T-helper 1 cell treated with Interleukin-12 subunit alpha and Interleukin-12 subunit beta and Interleukin-4 antibody, amounts not matched to agents 30 μg/mL and 1 μg/mL, for 36 hours (primary cell): Measurements from ENCODE around the gene CDK10.
A peak's percentile ranks its signal among the peaks of the same experiment; 100 is the strongest.
"Not testable (repeated sequence)": the region's sequence is repeated elsewhere in the genome, so short reads cannot be mapped to it uniquely, and the experiment has no call there.

Experiments used
- H3K27ac Mint-ChIP-seq: one replicate; pipeline ENCODE4 v1.8.0; 2021; ENCODE audit warnings: mild to moderate bottlenecking, mixed read lengths
- H3K27me3 Mint-ChIP-seq: one replicate; pipeline ENCODE4 v1.8.0; 2021; ENCODE audit warnings: low read depth, mixed read lengths
- H3K36me3 Mint-ChIP-seq: one replicate; pipeline ENCODE4 v1.8.0; 2021; ENCODE audit warnings: low read depth, mixed read lengths
- H3K4me1 Mint-ChIP-seq: one replicate; pipeline ENCODE4 v1.8.0; 2021; ENCODE audit warnings: low read depth, mixed read lengths
- H3K4me3 Mint-ChIP-seq: one replicate; pipeline ENCODE4 v1.8.0; 2021; ENCODE audit warnings: mild to moderate bottlenecking, moderate library complexity, mixed read lengths
- H3K9me3 Mint-ChIP-seq: one replicate; pipeline ENCODE4 v1.8.0; 2021; ENCODE audit warnings: mixed read lengths

CDK10 gene

DNA sequence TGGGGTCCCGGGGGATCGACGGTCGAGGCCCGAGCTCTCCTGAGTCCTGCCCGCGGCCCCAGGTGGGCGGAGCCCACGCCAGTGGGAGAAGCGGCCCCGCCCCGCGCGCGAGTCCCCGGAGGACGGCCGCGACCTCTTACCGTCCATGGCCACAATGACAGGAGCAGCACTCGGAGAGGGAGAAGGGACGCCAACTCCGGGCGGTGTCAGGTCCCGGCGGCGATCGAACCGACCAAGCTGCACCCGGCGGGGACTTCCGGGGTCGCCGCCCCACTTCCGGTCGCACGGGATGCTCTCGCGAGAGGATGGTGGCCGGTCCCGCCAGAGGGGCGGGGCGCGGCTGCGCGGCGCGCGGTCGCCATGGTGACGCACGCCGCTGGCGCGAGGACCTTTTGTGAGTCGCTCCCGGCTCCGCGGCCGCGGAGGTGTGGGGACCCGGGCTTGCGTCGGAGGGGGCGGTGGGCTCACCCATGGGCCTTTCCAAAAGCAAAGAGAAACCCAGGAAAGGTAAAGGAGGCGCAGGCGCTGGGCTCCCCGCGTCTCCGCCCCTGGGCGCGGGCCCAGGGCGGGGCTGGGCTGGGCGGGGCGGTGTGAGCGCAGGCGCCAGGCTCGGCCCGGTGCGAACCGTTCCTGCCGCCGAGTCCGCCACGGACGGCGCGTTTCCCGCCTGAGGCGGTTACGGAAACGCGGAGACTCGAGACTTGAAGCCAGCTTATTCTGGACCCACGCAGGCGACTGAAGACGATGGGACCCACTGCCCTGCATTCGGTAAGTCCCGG is 28.9 kb upstream of the CDK10 start, which contains the start of the genes CHMP1A and SPATA33:
CHMP1A (minus strand) TSS at position 267 of the 779 bp plus-strand sequence; CDS start at position 147, 120 bp downstream.
SPATA33 (plus strand) TSS at position 395 of the 779 bp plus-strand sequence; CDS start at position 471, 76 bp downstream.
- no peaks in the 10 kb centered on the region for H3K27me3 Mint-ChIP-seq
- H3K9me3 Mint-ChIP-seq = no peaks in the 10 kb centered on the region
- peaks cover 34% of the 10 kb centered on the region for H3K4me1 Mint-ChIP-seq
- peak within 1 kb of the TSS; percentile 90 for H3K4me3 Mint-ChIP-seq
- H3K36me3 Mint-ChIP-seq = peaks cover 27% of the 10 kb centered on the region
- H3K27ac Mint-ChIP-seq = peak within 1 kb of the TSS; percentile 85

DNA sequence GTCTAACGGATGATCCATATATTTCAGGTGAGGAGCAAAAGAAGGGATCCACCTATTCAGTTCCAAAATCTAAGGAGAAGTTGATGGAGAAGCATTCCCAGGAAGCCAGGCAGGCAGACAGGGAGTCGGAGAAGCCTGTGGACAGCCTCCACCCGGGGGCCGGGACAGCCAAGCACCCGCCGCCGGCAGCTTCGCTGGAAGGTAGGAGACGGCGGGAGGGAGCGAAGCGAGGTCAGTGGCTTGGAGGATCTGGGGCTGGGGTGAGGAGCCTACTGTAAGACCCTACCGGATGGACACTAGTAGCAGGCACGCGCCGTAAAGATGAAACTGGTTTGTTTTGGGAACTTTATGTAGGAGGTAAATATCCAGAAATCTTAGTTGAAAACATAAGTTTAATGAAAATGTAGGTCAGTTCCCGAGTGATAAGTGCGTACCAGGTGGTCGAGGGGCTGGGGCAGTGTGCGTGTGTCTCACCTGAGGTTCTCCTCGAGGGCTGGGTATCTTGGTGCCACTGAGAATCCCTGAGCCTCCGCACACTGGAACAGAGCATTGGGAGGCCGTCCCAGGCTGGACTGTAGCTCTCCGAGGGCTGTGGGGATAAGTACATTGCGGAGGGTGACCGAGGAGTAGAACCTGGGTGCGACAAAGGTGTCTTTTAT is 28.1 kb upstream of the CDK10 start:
- Mint-ChIP-seq H3K9me3 (no peaks in the 10 kb centered on the region), H3K27ac (peak overlapping the region; percentile 85), H3K4me1 (peaks cover 34% of the 10 kb centered on the region), H3K4me3 (peak overlapping the region; percentile 90), H3K27me3 (no peaks in the 10 kb centered on the region), H3K36me3 (peaks cover 29% of the 10 kb centered on the region)

DNA sequence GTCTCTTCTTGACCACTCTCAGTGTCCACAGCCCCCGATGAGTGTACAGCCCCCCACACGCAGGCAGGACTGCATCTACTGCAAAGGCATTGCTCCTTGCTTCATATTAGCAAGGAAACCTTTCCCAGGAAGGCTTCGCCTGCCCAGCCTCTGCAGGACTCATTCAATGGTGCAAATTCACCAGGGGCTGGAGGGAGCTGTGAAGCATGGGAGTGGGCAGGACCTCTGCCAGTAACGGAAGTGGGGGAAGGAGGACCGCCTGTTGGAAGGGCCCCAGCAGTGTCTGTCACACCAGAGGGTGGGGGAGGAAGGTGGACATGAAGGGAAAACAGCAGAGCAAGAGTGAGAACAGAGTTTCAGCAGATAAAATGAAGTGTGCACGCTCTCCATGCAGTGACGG is 26.3 kb upstream of the CDK10 start:
- Mint-ChIP-seq H3K27me3 (no peaks in the 10 kb centered on the region), H3K4me1 (peaks cover 28% of the 10 kb centered on the region), H3K36me3 (peaks cover 34% of the 10 kb centered on the region), H3K27ac (no peak overlapping the region), H3K9me3 (no peaks in the 10 kb centered on the region), H3K4me3 (no peak overlapping the region)

DNA sequence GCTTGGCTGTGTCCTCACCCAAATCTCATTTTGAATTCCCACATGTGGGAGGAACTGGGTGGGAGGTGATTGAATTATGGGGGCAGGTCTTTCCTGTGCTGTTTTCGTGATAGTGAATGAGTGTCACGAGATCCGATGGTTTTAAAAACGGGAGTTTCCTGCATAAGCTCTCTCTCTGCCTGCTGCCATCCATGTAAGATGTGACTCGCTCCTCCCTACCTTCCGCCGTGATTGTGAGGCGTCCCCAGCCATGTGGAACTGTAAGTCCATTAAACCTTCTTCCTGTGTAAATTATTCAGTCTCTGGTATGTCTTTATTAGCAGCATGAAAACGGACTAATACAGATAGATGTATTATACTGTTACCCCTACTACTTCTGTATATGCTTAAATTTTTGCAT is 25.3 kb upstream of the CDK10 start:
- H3K4me1 Mint-ChIP-seq = peaks cover 20% of the 10 kb centered on the region
- H3K27me3 Mint-ChIP-seq = no peaks in the 10 kb centered on the region
- no peaks in the 10 kb centered on the region for H3K9me3 Mint-ChIP-seq
- H3K27ac Mint-ChIP-seq = no peak overlapping the region
- peaks cover 34% of the 10 kb centered on the region for H3K36me3 Mint-ChIP-seq
- H3K4me3 Mint-ChIP-seq = peak overlapping the region; percentile 33

DNA sequence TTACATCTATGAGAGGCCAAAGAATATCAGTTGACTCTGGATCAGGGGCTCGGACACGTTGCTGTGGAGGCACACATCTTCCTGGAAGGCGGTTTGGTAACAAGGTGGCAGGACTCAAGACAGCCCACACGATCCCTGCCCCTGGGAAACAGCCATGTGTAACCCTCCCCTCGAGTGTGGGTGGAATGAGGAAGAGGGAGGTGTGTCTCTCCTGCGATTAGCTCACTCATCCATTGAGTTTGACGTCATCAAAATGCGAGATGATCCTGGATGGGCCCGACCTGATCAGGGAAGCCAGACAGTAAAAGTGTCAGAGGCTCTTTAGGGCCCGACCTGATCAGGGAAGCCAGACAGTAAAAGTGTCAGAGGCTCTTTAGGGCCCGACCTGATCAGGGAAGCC is 22.3 kb upstream of the CDK10 start:
- not testable (repeated sequence) for H3K27me3 Mint-ChIP-seq, H3K9me3 Mint-ChIP-seq, H3K27ac Mint-ChIP-seq, H3K4me3 Mint-ChIP-seq
- H3K36me3 Mint-ChIP-seq = peaks cover 31% of the 10 kb centered on the region
- H3K4me1 Mint-ChIP-seq = peaks cover 10% of the 10 kb centered on the region

DNA sequence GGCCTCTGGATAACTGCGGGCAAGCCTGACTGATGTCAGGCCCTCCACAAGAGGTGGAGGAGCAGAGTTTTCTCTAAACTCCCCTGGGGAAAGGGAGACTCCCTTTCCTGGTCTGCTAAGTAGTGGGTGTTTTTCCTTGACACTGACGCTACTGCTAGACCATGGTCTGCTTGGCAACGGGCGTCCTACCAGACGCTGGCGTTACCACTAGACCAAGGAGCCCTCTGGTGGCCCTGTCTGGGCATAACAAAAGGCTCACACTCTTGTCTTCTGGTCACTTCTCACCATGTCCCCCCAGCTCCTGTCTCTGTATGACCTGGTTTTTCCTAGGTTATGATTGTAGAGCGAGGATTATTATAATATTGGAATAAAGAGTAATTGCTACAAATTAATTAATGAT is 19.5 kb upstream of the CDK10 start:
- H3K4me3 Mint-ChIP-seq, H3K27ac Mint-ChIP-seq, H3K4me1 Mint-ChIP-seq, H3K27me3 Mint-ChIP-seq, H3K9me3 Mint-ChIP-seq: not testable (repeated sequence)
- H3K36me3 Mint-ChIP-seq = peaks cover 13% of the 10 kb centered on the region

DNA sequence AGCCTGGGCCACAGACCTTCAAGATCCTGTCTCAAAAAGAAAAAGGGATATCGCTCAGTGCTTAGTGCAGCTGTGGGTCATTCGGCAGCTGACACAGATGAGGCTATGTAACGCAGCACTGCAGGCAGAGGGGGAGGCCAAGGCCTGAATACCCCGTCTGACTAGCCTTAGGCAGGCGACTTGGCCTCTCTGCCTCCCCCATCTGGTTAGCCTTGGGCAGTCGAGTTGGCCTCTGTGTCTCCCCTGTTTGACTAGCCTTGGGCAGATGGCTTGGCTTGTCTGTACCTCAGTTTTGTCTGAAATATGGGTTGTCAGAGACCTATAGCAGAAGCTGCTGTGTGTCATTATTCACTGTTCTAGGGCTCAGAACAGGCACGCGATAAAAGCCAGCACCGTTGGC is 18.9 kb upstream of the CDK10 start:
- Mint-ChIP-seq H3K36me3 (peaks cover 13% of the 10 kb centered on the region), H3K4me1 (peaks cover 4% of the 10 kb centered on the region), H3K9me3 (no peaks in the 10 kb centered on the region), H3K27me3 (no peaks in the 10 kb centered on the region), H3K27ac (no peak overlapping the region), H3K4me3 (no peak overlapping the region)

DNA sequence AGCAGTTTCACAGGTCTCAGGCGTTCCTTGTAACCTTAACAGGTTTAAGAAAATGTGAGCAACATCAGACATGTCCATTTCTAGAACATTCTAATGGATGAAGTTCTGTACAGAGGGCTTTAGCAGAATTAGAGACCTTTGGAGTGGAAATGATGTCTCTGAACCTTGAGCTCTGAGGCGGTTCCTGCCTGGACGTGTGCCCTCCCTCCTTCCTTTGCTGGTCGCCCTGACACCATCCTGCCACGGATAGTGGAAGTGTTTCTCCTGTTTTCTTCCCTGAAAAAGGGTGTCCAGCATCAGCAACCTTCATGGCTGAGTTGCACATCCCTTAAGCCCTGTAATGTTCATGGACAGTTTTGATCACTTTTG is 17.7 kb upstream of the CDK10 start:
- H3K4me1 Mint-ChIP-seq = peaks cover 4% of the 10 kb centered on the region
- peaks cover 6% of the 10 kb centered on the region for H3K36me3 Mint-ChIP-seq
- H3K27ac Mint-ChIP-seq = no peak overlapping the region
- H3K4me3 Mint-ChIP-seq = no peak overlapping the region
- no peaks in the 10 kb centered on the region for H3K27me3 Mint-ChIP-seq
- no peaks in the 10 kb centered on the region for H3K9me3 Mint-ChIP-seq

DNA sequence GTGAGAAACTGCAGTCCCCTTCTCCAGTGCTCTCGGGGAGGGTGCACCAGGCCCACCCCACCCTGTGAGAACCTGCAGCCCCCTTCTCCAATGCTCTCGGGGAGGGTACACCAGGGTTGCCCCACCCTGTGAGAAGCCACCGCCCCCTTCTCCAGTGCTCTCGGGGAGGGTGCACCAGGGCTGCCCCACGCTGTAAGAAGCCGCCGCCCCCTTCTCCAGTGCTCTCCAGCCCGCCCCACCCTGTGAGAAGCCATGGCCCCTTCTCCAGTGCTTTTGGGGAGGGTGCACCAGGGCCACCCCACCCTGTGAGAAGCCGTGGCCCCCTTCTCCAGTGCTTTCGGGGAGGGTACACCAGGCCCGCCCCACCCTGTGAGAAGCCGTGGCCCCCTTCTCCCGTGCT is 16.7 kb upstream of the CDK10 start:
- Mint-ChIP-seq H3K27ac (no peak overlapping the region), H3K36me3 (peaks cover 2% of the 10 kb centered on the region), H3K4me3 (no peak overlapping the region), H3K9me3 (no peaks in the 10 kb centered on the region), H3K27me3 (no peaks in the 10 kb centered on the region), H3K4me1 (peaks cover 4% of the 10 kb centered on the region)

DNA sequence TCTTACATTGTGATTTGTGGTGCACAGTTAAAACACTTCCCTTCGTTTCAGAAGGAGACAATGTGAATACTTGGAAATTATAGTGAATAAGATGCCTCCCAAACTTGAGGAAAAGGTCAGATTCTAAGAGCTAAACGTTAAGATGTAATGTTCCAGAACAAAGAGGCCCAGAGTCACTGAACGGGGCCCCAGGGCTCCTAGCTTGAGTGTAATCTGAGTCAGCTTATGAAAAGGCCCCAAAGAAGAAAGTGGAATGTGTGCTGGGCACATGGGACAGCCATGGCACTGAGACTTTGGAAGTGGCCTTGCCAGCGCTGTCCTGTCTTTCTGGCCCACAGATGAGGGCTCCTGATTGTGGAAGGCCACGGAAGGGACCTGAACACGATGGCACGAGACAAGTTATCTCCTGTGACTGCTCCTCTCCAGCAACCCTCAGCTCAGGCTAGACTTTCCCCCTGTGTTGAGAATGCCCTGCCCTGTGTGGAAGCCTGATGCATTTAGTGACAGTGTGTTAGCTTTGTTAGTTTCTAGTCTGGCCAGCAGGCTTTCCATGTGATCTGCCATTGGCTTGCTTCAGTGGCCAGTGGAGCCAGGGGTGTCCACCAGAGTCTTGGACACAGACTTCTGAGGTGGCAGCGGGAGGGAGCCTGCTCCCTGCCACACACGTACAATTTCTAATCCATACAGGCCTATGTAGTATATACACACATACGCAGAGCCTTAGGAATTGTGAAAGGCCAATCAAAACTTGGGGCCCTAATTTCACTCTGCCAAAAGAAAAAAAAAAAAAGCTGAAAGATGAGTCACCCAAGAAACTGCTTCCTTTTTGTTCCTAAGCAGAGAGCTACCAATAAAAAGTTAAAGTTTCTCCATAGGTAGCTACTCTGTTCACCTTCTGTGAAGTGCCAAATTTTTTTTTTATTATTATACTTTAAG is 15.7 kb upstream of the CDK10 start:
- H3K36me3 Mint-ChIP-seq = peaks cover 4% of the 10 kb centered on the region
- H3K4me1 Mint-ChIP-seq = peaks cover 4% of the 10 kb centered on the region
- H3K9me3 Mint-ChIP-seq = no peaks in the 10 kb centered on the region
- H3K27me3 Mint-ChIP-seq = no peaks in the 10 kb centered on the region
- H3K4me3 Mint-ChIP-seq = no peak overlapping the region
- no peak overlapping the region for H3K27ac Mint-ChIP-seq

DNA sequence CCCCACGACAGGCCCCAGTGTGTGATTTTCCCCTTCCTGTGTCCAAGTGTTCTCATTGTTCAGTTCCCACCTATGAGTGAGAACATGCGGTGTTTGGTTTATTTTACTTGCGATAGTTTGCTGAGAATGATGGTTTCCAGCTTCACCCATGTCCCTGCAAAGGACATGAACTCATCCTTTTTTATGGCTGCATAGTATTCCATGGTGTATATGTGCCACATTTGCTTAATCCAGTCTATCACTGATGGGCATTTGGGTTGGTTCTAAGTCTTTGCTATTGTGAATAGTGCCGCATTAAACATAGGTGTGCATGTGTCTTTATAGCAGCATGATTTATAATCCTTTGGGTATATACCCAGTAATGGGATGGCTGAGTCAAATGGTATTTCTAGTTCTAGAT is 14.9 kb upstream of the CDK10 start:
- H3K27ac Mint-ChIP-seq, H3K4me3 Mint-ChIP-seq, H3K36me3 Mint-ChIP-seq, H3K27me3 Mint-ChIP-seq, H3K4me1 Mint-ChIP-seq, H3K9me3 Mint-ChIP-seq: not testable (repeated sequence)

DNA sequence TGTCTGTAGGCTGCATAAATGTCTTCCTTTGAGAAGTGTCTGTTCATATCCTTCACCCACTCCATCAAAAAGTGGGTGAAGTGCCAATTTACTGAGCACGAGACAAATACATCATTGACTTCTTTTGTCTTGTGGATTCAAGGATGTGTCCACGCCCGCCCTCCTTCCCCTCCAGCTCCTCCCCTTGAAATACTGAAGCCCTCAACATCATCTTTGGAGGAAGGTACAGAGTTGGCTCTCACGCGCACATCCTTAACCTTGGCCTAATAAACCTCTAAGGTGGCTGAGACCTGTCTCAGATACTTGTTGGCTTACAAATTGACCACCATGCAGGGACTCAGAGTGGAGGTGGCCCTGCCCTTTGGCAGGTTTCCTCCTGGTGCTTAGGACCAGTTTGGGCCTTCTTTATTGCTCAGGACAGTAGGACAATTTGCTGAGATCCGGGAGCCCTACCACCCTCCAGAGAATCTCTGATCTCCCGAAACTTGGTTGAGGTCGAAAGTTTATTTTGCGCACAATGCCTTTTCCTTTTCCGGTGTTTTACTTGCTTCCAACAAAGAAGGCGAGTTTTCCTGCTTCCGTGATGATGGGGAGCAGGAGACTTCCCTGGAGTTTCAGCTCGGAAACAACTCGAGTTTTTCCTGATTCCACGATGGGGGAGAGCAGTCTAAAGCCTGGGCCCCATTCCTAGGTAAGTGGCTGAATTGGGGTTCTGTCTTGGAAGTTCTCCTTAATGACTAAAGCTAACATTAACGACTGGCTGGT is 14.1 kb upstream of the CDK10 start:
- Mint-ChIP-seq H3K36me3 (peaks cover 4% of the 10 kb centered on the region), H3K27me3 (no peaks in the 10 kb centered on the region), H3K4me1 (peaks cover 4% of the 10 kb centered on the region), H3K27ac (no peak overlapping the region), H3K4me3 (no peak overlapping the region), H3K9me3 (no peaks in the 10 kb centered on the region)

DNA sequence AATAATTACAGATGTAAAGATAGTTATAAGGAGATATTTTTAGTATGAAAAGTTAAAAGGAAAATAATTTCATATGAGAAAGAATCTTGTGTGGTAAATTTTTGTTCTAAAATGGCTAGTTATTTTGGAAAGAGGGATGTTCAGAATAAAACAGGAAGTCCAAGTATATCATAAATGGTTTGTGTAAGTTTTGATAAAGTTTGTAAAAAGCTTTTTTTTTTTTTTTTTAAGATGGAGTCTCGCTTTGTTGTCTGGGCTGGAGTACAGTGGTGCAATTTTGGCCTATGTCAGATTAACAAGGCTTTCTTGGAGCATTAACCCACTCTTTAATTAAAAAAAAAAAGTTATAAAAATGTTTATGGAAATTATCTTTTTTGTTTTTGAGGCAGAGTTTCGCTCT is 8.2 kb upstream of the CDK10 start:
- Mint-ChIP-seq H3K36me3 (peaks cover 2% of the 10 kb centered on the region), H3K4me3 (no peak overlapping the region), H3K4me1 (no peaks in the 10 kb centered on the region)

DNA sequence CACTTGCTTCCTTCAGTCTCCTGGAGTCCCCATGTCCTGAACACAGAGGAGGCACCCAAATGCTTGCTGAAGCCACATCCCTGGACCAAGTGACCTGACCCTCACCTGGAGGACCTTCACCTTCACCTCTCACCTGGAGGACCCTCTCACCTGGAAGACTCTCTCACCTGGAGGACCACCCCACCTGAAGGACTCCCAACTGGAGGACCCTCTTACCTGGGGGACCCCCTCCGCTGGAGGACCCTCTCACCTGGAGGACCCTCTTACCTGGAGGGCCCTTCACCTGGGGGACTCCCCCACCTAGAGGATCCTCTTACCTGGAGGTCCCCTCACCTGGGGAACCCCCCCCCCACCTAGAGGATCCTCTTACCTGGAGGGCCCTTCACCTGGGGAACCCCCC is 573 bp upstream of the CDK10 start:
- peak overlapping the region; percentile 34 for H3K4me3 Mint-ChIP-seq

More for the DNA sequence above, 8.2 kb upstream of the CDK10 start:
- H3K27ac Mint-ChIP-seq = no peak overlapping the region
- no peaks in the 10 kb centered on the region for H3K27me3 Mint-ChIP-seq
- no peaks in the 10 kb centered on the region for H3K9me3 Mint-ChIP-seq

More for the DNA sequence above, 573 bp upstream of the CDK10 start:
- Mint-ChIP-seq H3K27ac (no peak overlapping the region), H3K4me1 (peaks cover 10% of the 10 kb centered on the region), H3K9me3 (peaks cover 5% of the 10 kb centered on the region), H3K27me3 (no peaks in the 10 kb centered on the region), H3K36me3 (peaks cover 12% of the 10 kb centered on the region)
